Activated CD8-positive, alpha-beta memory T cell treated with anti-CD3 and anti-CD28 coated beads, Interleukin-2, amount 50 U/mL, for 48 hours (primary cell): Measurements from ENCODE around the gene PLA2G4C.
"Not testable (repeated sequence)": the region's sequence is repeated elsewhere in the genome, so short reads cannot be mapped to it uniquely, and the experiment has no call there.

ENCODE experiments used
- DNase-seq: peaks from one replicate; pipeline ENCODE4 v3.0.0-alpha.2; 2020

The PLA2G4C gene

GRCh38 chr19:48108997-48109782 lies 1.4 kb downstream of the PLA2G4C start:
- DNase-seq, result no peak

DNA sequence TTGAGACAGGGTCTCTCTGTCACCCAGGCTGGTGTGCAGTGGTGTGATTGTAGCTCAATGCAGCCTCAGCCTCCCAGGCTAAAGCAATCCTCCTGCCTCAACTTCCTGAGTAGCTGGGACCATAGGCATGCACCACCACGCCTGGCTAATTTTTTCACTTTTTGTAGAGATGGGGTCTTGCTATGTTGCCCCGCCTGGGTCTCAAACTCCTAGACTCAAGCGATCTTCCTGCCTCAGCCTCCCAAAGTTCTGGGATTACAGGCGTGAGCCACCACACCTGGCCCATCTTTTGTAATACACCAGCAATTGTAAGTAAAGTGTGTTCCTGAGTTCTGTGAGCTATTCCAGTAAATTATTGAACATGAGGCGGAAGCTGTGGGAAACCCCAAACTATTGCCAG lies 6.7 kb downstream of the PLA2G4C start:
- no peak for DNase-seq

DNA sequence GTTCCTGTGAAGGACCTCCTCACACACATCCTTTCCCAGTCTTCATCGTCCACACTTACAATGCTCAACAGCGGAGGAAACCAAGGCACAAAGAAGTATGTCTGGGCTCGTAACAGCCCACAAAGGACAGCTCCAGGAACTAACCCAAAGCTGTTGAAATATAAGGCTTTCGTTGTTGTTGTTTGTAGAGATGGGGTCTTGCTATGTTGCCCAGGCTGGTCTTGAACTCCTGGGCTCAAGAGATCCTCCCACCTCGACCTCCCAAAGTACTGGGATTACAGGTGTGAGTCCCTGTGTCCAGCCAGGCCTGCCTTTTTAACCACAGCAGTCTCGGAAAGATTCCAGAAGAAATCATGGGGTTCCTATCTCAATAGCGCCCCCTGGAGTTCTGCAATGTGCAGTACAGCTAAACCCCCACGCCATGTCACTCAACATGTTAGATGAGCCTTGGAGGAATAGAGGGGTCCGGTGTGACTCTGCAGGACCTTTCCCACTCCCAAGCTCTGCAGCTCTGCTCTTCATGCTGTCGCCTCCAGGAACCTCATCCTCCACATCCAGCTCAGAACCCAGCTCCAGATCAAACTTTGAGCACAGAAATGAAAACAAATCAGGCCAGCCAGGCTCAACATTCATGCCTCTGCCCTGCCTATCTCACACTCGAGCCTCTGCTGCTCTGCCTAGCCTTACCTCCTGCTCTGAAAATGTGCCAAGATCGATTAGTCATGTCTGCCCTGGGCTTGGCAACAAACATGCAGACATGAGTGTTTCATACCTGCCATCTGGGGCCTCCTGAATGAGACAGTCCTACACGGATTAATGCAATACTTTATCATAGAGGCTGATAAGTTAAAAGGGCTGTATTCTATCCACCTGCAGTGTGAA lies 7.5 kb downstream of the PLA2G4C start:
- peak; percentile 70 for DNase-seq

DNA sequence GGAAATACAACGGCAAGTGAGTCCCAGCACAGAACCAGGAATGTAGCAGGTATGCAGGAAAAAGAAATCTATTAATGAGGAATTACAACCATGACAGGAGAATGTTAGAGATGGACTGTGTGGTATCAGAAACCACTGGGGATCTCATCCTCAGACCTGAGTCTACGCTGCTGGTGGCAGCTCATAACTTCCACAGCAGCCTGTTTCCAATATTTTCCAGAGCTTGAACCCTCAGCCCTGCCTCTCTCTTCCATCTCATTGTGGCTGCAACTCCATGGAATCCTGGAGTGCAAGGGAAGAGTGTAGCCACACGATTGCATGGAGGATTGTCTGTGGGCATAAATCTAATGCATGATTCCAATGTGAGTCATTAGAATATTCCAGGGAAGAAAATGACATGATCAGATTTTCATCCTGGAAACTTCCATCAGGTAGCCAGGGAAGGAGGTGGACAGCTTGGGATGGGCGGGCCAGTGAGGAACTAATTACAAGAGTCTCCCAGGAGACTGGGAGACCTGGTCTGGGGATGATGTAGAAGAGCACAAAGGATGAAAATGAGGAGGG lies 14.9 kb downstream of the PLA2G4C start:
- no peak for DNase-seq

DNA sequence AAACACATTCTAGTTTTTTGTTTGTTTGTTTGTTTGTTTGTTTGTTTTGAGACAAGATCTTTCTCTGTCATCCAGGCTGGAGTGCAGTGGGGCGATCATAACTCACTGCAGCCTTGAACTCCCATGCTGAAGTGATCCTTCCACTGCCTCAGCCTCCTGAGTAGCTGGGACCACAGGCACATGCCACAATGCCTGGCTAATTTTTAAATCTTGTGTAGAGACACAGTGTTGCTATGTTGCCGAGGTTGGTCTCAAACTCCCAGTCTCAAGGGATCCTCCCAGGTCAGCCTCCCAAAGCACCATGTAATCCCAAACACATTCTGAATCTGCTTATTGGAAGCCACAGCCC lies 15.8 kb downstream of the PLA2G4C start:
- DNase-seq, result no peak

DNA sequence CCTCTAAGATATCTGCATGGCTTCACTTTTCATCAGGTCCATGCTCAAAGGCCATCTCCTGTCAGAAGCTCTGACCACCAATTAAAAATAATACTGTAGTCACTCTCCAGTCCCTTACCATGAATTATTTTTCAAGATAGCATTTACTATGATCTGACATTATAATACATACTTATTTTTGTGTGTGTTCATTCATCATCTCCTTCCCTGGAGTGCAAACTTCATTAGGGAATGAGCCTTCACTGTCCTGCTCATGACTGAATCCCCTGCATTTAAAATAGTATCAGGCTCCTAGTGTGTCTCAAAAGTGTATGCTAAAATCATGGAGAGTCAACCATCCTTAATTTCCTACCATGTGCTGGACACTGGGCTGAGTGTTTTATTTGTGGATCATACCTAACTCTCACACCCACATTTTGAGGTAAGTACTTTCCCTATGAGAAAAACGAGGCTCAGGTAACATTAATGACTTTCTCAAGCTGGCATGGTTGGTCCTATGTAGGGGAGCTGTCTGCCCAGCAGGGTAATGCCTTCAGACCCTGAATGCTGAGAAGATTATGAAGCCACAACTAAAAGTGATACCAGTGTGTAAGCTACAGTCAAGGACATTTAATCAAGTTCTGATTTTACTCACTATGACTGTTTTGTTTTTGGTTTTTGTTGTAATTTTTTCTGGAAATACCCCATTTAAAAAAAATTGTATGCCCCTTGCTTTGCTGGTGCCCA lies 16.3 kb downstream of the PLA2G4C start:
- no peak for DNase-seq

DNA sequence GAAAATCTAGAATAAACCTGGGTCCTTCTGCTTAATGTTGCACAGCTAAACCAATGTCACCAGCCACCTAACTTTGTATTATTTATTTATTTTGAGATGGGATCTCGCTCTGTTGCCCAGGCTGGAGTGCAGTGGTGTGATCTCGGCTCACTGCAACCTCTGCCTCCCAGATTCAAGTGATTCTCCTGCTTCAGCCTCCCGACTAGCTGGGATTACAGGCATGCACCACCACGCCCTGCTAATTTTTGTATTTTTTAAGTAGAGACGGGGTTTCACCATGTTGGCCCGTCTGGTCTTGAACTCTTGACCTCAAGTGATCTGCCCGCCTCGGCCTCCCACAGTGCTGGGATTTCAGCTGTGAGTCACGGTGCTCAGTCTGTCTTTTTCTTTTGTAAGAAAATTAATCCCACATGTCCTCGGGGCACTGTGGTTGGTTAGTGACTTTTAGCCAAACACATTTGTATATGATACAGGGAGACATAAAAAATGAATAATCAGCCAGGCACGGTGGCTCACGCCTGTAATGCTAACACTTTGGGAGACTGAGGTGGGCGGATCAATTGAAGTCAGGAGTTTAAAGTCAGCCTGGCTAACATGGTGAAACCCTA lies 19.4 kb downstream of the PLA2G4C start:
- DNase-seq, result not testable (repeated sequence)

- DNase-seq, result no peak
Measured at GRCh38 chr19:48090281-48090802, 20.3 kb downstream of the PLA2G4C start.

DNA sequence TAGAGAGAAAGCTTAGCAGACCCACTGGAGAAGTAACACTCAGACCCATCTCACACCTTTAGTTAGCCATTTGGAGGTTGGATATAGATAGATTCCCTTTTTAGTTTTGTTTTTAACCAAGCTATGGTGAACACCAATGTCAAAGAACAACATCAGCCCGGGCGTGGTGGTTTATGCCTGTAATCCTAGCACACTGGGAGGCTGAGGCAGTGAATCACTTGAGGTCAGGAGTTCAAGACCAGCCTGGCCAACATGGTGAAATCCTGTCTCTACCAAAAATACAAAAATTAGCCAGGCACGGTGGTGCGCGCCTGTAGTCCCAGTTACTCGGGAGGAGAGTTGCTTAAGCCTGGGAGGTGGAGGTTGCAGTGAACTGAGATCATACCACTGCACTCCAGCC lies 21.6 kb downstream of the PLA2G4C start:
- DNase-seq, result not testable (repeated sequence)

- DNase-seq, result no peak
Measured at GRCh38 chr19:48085904-48086864, 24.4 kb downstream of the PLA2G4C start.

DNA sequence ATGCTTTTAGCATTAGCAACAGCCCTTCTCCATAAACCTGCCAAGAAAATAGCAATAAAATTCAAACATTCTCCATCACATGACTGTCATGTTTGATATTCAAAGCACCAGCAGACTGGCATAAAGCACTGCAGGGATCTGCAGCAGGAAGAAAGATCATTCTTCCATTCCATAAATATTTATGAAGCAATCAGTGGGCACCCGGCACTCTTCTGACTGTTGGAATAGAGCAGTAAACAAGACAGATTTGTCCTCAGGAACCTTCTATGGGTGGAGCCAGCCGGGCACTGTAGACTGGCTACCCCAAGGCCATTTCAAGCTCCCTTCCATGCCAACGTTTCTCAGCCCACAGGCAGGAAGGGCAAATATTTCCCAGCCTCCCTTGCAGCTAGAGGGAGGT lies 25.5 kb downstream of the PLA2G4C start:
- no peak for DNase-seq

GRCh38 chr19:48081106-48081505 lies 29.5 kb downstream of the PLA2G4C start:
- DNase-seq, result no peak

DNA sequence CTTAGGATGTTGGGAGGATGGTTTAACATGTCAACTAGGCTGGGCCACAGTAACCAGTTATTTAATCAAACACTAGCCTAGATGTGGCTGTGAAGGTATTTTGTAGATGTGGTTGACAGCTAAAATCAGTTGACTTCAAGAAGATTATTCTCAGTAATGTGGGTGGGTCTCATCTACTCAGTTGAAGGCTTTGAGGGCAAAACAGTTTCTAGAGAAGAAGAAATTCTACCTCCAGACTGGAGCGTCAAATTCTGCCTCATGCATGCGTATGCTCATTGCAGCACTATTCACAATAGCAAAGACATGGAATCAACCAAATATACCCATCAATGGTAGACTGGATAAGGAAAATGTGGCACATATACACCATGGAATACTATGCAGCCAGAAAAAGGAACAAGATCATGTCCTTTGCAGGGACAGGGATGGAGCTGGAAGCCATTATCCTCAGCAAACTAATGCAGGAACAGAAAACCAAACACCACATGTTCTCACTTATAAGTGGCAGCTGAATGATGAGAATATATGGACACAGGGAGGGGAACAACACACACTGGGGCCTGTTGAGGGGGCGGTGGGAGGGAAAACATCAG lies 40.3 kb downstream of the PLA2G4C start:
- DNase-seq, result not testable (repeated sequence)

- DNase-seq, result no peak
Measured at GRCh38 chr19:48069435-48069834, 41.2 kb downstream of the PLA2G4C start.

DNA sequence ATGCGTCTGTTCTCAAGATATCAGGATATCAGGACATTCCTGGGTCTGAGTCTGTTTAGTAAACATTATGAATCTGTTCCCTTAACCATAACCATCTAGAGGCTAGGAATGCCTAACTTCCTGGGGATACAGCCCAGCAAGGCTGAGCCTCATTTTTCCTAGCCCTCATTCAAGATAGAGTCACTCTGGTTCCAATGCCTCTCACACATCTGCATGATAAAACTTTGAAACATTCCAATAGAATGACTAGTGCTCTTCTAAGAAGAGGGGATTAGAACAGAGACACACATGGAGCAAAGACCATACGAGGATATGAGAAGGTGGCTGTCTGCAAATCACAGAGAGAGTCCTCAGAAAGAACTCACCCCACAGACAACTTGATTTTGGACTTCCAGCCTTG lies 46.1 kb downstream of the PLA2G4C start:
- no peak for DNase-seq

DNA sequence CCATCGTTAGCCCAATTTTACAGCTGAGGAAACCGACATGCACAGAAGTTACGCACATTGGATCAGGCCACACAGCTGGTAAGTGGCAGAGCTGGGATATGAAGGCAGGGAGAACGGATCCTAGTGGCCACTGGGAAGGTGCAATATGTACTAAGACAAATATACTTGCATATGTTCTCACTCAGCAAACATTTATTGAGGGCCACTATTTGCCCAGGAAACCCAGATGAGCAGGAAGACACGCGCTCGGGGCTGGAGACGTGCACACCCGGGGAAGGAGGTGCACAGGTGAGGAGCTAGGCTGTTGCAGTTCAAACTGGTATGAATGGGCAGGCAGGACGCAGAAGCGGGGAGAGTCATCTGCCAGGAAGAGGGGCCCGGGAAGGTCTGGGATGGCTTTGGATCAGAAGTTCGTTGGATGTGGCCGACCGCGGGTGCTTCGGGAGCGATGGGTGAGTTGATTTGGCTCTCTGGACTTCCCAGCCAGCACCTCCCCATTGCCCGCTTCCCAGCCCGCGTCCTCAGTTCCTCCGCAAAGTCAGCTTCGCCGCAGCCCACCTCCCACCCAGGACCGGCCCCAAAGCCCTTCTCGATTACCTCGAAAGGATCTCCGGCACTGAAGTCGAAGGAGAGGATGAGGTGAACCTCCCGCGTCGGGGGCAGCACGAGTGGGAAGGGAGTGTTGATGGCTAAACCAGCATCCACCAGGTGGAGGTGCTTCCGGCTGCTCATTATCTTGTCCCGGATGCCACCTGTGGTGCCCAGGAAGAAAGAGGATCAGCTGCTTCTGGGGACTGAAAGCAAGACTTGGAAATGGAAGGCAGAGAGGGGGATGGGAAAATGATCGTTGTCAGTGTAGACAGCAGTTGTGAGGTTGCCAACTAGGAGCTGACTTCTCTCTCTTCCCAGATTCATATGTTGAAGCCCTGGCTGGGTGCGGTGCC lies 48.9 kb downstream of the PLA2G4C start:
- no peak for DNase-seq

DNA sequence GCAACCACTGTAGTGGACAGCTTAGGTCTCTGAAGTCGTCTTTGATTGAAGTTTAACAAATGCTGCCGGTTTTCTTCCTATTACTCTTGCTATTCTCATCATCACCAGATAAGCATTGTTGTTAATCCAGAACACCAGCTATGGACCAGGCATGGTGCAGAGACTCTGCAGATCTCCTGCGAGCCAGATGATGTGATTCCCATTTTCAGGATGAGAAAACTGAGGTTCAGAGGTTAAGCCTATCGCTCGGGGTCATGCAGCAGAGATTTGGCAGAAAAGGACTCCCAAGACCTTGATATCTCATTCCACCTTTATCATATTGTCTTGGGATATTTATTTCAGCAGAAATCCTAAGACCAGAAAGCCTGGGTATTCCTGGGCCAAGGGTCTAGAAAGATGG lies 50.2 kb downstream of the PLA2G4C start:
- no peak for DNase-seq

- no peak for DNase-seq
Measured at GRCh38 chr19:48059331-48059730, 51.3 kb downstream of the PLA2G4C start.

- no peak for DNase-seq
Measured at GRCh38 chr19:48053856-48054255, 56.8 kb downstream of the PLA2G4C start.

DNA sequence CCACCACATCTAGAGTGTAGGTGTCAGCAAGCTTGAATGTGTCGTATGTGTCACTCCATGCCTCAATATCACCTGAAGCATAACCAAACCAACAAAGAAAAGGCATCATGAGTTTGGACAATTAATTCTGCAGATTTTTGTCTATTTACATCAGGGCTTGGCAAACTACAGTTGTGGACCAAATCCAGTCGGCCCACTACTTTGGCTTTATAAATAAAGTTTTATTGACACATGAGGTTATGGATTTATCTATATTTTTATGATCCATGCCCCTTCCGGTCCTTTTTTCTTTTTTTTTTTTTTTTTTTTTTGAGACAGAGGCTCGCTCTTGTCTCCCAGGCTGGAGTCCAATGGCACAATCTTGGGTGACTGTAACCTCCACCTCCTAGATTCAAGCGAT lies 57.5 kb downstream of the PLA2G4C start:
- no peak for DNase-seq
